Activated CD8-positive, alpha-beta memory T cell treated with anti-CD3 and anti-CD28 coated beads, Interleukin-2, amount 50 U/mL, for 1 hour (primary cell): ENCODE results near the gene CIITA.
"Not testable (repeated sequence)": the region's sequence is repeated elsewhere in the genome, so short reads cannot be mapped to it uniquely, and the experiment has no call there.

Experiments used
- DNase-seq: peaks from one replicate; pipeline ENCODE4 v3.0.0-alpha.2; 2020; ENCODE audit errors: extremely low read depth

CIITA gene

GRCh38 chr16:10921536-10922327 is 44.7 kb downstream of the CIITA start:
- DNase-seq = no peak

- DNase-seq = no peak
Measured at GRCh38 chr16:10922328-10923145, 45.5 kb downstream of the CIITA start.

GRCh38 chr16:10923146-10923649 is 46.2 kb downstream of the CIITA start:
- DNase-seq = no peak

- no peak for DNase-seq
Measured at GRCh38 chr16:10923650-10924214, 46.7 kb downstream of the CIITA start.

GRCh38 chr16:10925285-10925684 is 48.3 kb downstream of the CIITA start:
- not testable (repeated sequence) for DNase-seq

GRCh38 chr16:10926094-10926493 is 49.1 kb downstream of the CIITA start:
- DNase-seq = no peak

- no peak for DNase-seq
Measured at GRCh38 chr16:10926867-10927266, 49.9 kb downstream of the CIITA start.

GRCh38 chr16:10927497-10928112 is 50.6 kb downstream of the CIITA start:
- no peak for DNase-seq

GRCh38 chr16:10929097-10929496 is 52.1 kb downstream of the CIITA start:
- DNase-seq = not testable (repeated sequence)

- no peak for DNase-seq
Measured at GRCh38 chr16:10929853-10930754, 53.1 kb downstream of the CIITA start.

- no peak for DNase-seq
Measured at GRCh38 chr16:10930755-10931093, 53.7 kb downstream of the CIITA start.

GRCh38 chr16:10931134-10931533 is 54.1 kb downstream of the CIITA start:
- DNase-seq = no peak

GRCh38 chr16:10931977-10932632 is 55.1 kb downstream of the CIITA start:
- no peak for DNase-seq

GRCh38 chr16:10932959-10933710 is 56.1 kb downstream of the CIITA start:
- no peak for DNase-seq

- no peak for DNase-seq
Measured at GRCh38 chr16:10933865-10934264, 56.9 kb downstream of the CIITA start.

- no peak for DNase-seq
Measured at GRCh38 chr16:10934325-10935107, 57.5 kb downstream of the CIITA start.

GRCh38 chr16:10935226-10935915 is 58.4 kb downstream of the CIITA start:
- DNase-seq = no peak

- no peak for DNase-seq
Measured at GRCh38 chr16:10936272-10936984, 59.4 kb downstream of the CIITA start.
